DND-41 (cell line): ENCODE measurements around the gene GTPBP1.

ENCODE experiments used
- ATAC-seq: fragments of 200-7000 bp; cut with Tn5 transposase; 3 replicates; pipeline ENCODE4 v1.9.1; 2021; ENCODE audit warnings: low read depth; ENCODE audit not compliant: insufficient read depth
- DNase-seq: peaks from one replicate; pipeline ENCODE4 v3.0.0-alpha.2; 2020
- H2AFZ ChIP-seq: 2 replicates; pipeline ENCODE4 v1.6.0; 2012; ENCODE audit warnings: low read depth, low read length
- H3K27ac ChIP-seq: 2 replicates; pipeline ENCODE4 v1.5.1; 2012; ENCODE audit warnings: low read length, inconsistent platforms
- H3K27me3 ChIP-seq: fragments of 200-600 bp; sonication (generic); 2 replicates; pipeline ENCODE4 v1.6.0; 2012; ENCODE audit warnings: low read length, mild to moderate bottlenecking, inconsistent platforms; ENCODE audit not compliant: insufficient read depth, poor library complexity
- H3K36me3 ChIP-seq: 2 replicates; pipeline ENCODE4 v1.5.1; 2012; ENCODE audit warnings: low read length, inconsistent platforms; ENCODE audit not compliant: insufficient read depth
- H3K4me1 ChIP-seq: 2 replicates; pipeline ENCODE4 v1.5.1; 2012; ENCODE audit warnings: mild to moderate bottlenecking, low read length; ENCODE audit not compliant: insufficient read depth
- H3K4me2 ChIP-seq: 2 replicates; pipeline ENCODE4 v1.6.0; 2012; ENCODE audit warnings: mild to moderate bottlenecking, moderate library complexity, low read length, inconsistent platforms; ENCODE audit not compliant: insufficient read depth
- H3K4me3 ChIP-seq, 2 experiments: fragments of 200-600 bp in 1 of 2; shearing (Covaris generic) in 1 of 2; 2 replicates each; pipeline ENCODE4 v1.5.1; 2012 to 2016; ENCODE audit warnings: inconsistent platforms in 2 of 2, low read length in 2 of 2, mild to moderate bottlenecking in 2 of 2, low read depth in 1 of 2, moderate library complexity in 1 of 2
- H3K79me2 ChIP-seq: 2 replicates; pipeline ENCODE4 v1.6.0; 2012; ENCODE audit warnings: low read length, inconsistent platforms; ENCODE audit not compliant: insufficient read depth
- H3K9ac ChIP-seq: 2 replicates; pipeline ENCODE4 v1.6.0; 2012; ENCODE audit warnings: low read depth, mild to moderate bottlenecking, inconsistent platforms, low read length, moderate library complexity
- H3K9me3 ChIP-seq: 2 replicates; pipeline ENCODE4 v1.5.1; 2012; ENCODE audit warnings: low read length, moderate library complexity, mild to moderate bottlenecking, inconsistent platforms; ENCODE audit not compliant: insufficient read depth, severe bottlenecking
- H4K20me1 ChIP-seq: 2 replicates; pipeline ENCODE4 v1.6.0; 2012; ENCODE audit warnings: low read length; ENCODE audit not compliant: insufficient read depth
- CTCF ChIP-seq: IDR thresholded peaks from 2 replicates; pipeline ENCODE4 v1.5.1; 2012; ENCODE audit warnings: borderline replicate concordance, low read length, moderate library complexity, mild to moderate bottlenecking; ENCODE audit not compliant: poor library complexity, severe bottlenecking; ENCODE audit errors: extremely low read depth
- EZH2 ChIP-seq: IDR thresholded peaks from 3 replicates; pipeline ENCODE4 v1.6.1; 2012; ENCODE audit warnings: borderline replicate concordance, low read depth, mild to moderate bottlenecking, moderate library complexity, low read length, inconsistent platforms; ENCODE audit not compliant: severe bottlenecking

GTPBP1 gene

GRCh38 chr22:38710866-38711265 is 5.1 kb downstream of the GTPBP1 start:
- Histone ChIP-seq H3K4me3 (no peak overlapping the region), H2AFZ (no peak overlapping the region), H3K4me2 (no peak overlapping the region), H3K27ac (no peak overlapping the region), H3K36me3 (peaks cover 67% of the 10 kb centered on the region), H3K9me3 (no peaks in the 10 kb centered on the region), H3K4me1 (peaks cover 36% of the 10 kb centered on the region), H3K9ac (no peak overlapping the region), H3K27me3 (no peaks in the 10 kb centered on the region), H4K20me1 (peaks cover 86% of the 10 kb centered on the region), H3K79me2 (peaks cover 100% of the 10 kb centered on the region)
- TF ChIP-seq EZH2 (no peak), CTCF (no peak)
- no peak for DNase-seq
- ATAC-seq, result no peak

GRCh38 chr22:38712486-38713207 is 6.9 kb downstream of the GTPBP1 start:
- no peak for DNase-seq
- Histone ChIP-seq H3K27ac (no peak overlapping the region), H3K79me2 (peaks cover 99% of the 10 kb centered on the region), H3K36me3 (peaks cover 77% of the 10 kb centered on the region), H3K27me3 (no peaks in the 10 kb centered on the region), H3K4me3 (no peak overlapping the region), H3K4me2 (no peak overlapping the region), H3K9me3 (no peaks in the 10 kb centered on the region), H3K4me1 (peaks cover 24% of the 10 kb centered on the region), H2AFZ (no peak overlapping the region), H3K9ac (no peak overlapping the region), H4K20me1 (peaks cover 83% of the 10 kb centered on the region)
- ATAC-seq, result no peak
- TF ChIP-seq CTCF (no peak), EZH2 (no peak)

- Histone ChIP-seq H3K79me2 (peaks cover 94% of the 10 kb centered on the region), H3K27ac (no peak overlapping the region), H3K27me3 (no peaks in the 10 kb centered on the region), H3K4me3 (no peak overlapping the region), H3K4me2 (no peak overlapping the region), H3K9ac (no peak overlapping the region), H3K36me3 (peaks cover 75% of the 10 kb centered on the region), H2AFZ (no peak overlapping the region), H4K20me1 (peaks cover 71% of the 10 kb centered on the region), H3K9me3 (no peaks in the 10 kb centered on the region), H3K4me1 (peaks cover 13% of the 10 kb centered on the region; the same call in 1 of the 2 replicates)
- DNase-seq, result no peak
- no peak for ATAC-seq
- TF ChIP-seq CTCF (no peak), EZH2 (no peak)
Measured at GRCh38 chr22:38713921-38714320, 8.2 kb downstream of the GTPBP1 start.
